ENCODE data around the gene SLC66A2.

Gene SLC66A2

DNA sequence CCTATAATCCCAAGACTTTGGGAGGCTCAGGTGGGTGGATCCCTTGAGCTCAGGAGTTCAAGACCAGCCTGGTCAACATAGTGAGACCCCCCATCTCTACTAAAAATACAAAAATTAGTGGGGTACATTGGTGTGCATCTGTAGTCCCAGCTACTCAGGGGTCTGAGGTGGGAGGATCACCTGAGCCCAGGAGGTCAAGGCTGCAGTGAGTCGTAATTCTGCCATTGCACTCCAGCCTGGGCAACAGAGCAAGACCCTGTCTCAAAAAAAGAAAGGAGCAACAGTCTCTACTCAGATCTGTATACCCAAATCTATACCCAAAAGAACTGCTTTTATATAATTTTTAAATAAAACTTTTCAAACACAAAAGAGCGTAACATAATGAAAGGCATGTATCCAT is 7.5 kb upstream of the SLC66A2 start:
- DNase-seq, result no peak
- H3K27me3 ChIP-seq (ENCODE audit: insufficient read depth, low read length, poor library complexity), result peaks cover 3% of the 10 kb centered on the region
- no peak overlapping the region for H4K8ac ChIP-seq (ENCODE audit: low read depth, low read length)
- H3K18ac ChIP-seq (ENCODE audit: low read length), result no peak overlapping the region
- H3K9ac ChIP-seq (ENCODE audit: low read length), result no peak overlapping the region
- no peak overlapping the region for H4K5ac ChIP-seq (ENCODE audit: low read length)
- no peak overlapping the region for H2BK120ac ChIP-seq (ENCODE audit: low read depth, low read length)
- no peaks in the 10 kb centered on the region for H3K79me2 ChIP-seq (ENCODE audit: control insufficient read depth, insufficient read depth, low read length)
- H3K4me1 ChIP-seq (ENCODE audit: control insufficient read depth, low read depth, low read length), result peaks cover 3% of the 10 kb centered on the region
- H3K79me1 ChIP-seq (ENCODE audit: low read length), result no peaks in the 10 kb centered on the region
- no peak overlapping the region for H2BK15ac ChIP-seq (replicated peaks; ENCODE audit: low read depth)
- WGBS (ENCODE audit: extremely low coverage, insufficient coverage, low lambda C conversion rate), result 100% methylated on average over 1 of the region's 2 CpGs
- no peak overlapping the region for H3K27ac ChIP-seq (ENCODE audit: low read depth, low read length)
- H3K4me3 ChIP-seq (ENCODE audit: low read length), result no peak overlapping the region
- no peaks in the 10 kb centered on the region for H3K36me3 ChIP-seq (ENCODE audit: control insufficient read depth, insufficient read depth, low read length)
- H3K56ac ChIP-seq (ENCODE audit: low read length), result no peak overlapping the region
- no peak overlapping the region for H3K4ac ChIP-seq (ENCODE audit: low read depth, low read length)
- H2BK5ac ChIP-seq (ENCODE audit: low read length), result no peak overlapping the region
- no peak overlapping the region for H2AK5ac ChIP-seq (ENCODE audit: low read length)
- H3K4me2 ChIP-seq (ENCODE audit: low read length), result no peak overlapping the region
- H3K23ac ChIP-seq (ENCODE audit: low read length), result no peak overlapping the region

DNA sequence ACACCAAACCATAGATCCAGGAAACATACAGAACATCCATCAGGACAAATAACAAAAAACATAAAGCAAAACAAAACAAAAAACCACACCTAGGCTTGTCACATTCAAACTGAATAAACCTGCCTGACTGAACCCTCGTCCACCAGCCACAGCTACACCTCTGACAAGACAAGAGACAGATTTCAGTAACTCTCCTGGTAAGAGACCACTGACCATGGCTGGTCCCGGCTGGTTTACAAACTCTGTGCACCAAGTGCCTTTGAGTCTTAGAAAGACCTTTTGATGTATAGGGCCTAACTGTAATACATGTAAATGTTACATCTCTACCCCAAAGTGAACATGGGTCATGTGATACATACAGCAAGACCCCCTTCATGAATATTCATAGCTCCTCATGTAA is 4.8 kb upstream of the SLC66A2 start:
- H3K36me3 ChIP-seq (ENCODE audit: control insufficient read depth, insufficient read depth, low read length), result no peaks in the 10 kb centered on the region

GRCh38 chr18:79955302-79956075 is 4.0 kb upstream of the SLC66A2 start:
- Histone ChIP-seq H2AK5ac (ENCODE audit: low read length) (no peak overlapping the region), H3K27ac (ENCODE audit: low read depth, low read length) (no peak overlapping the region), H2BK15ac (replicated peaks; ENCODE audit: low read depth) (no peak overlapping the region), H3K4me2 (ENCODE audit: low read length) (no peak overlapping the region), H2BK5ac (ENCODE audit: low read length) (no peak overlapping the region), H2BK120ac (ENCODE audit: low read depth, low read length) (no peak overlapping the region), H3K4ac (ENCODE audit: low read depth, low read length) (no peak overlapping the region), H3K27me3 (ENCODE audit: insufficient read depth, low read length, poor library complexity) (peaks cover 11% of the 10 kb centered on the region), H3K4me1 (ENCODE audit: control insufficient read depth, low read depth, low read length) (peaks cover 3% of the 10 kb centered on the region), H3K4me3 (ENCODE audit: low read length) (no peak overlapping the region), H3K56ac (ENCODE audit: low read length) (no peak overlapping the region), H3K23ac (ENCODE audit: low read length) (no peak overlapping the region), H3K36me3 (ENCODE audit: control insufficient read depth, insufficient read depth, low read length) (no peaks in the 10 kb centered on the region), H3K18ac (ENCODE audit: low read length) (no peak overlapping the region), H3K79me2 (ENCODE audit: control insufficient read depth, insufficient read depth, low read length) (no peaks in the 10 kb centered on the region), H4K8ac (ENCODE audit: low read depth, low read length) (no peak overlapping the region), H4K5ac (ENCODE audit: low read length) (no peak overlapping the region), H3K9ac (ENCODE audit: low read length) (no peak overlapping the region), H3K79me1 (ENCODE audit: low read length) (no peaks in the 10 kb centered on the region)
- DNase-seq, result no peak
- no CpG with 5 or more reads among the region's 12 CpGs for WGBS (ENCODE audit: extremely low coverage, insufficient coverage, low lambda C conversion rate)

More for the DNA sequence above, 4.8 kb upstream of the SLC66A2 start:
- Histone ChIP-seq H2AK5ac (ENCODE audit: low read length) (no peak overlapping the region), H2BK5ac (ENCODE audit: low read length) (no peak overlapping the region), H3K27ac (ENCODE audit: low read depth, low read length) (no peak overlapping the region), H3K4me3 (ENCODE audit: low read length) (no peak overlapping the region), H4K5ac (ENCODE audit: low read length) (no peak overlapping the region), H3K9ac (ENCODE audit: low read length) (no peak overlapping the region), H2BK15ac (replicated peaks; ENCODE audit: low read depth) (no peak overlapping the region), H3K79me2 (ENCODE audit: control insufficient read depth, insufficient read depth, low read length) (no peaks in the 10 kb centered on the region), H3K56ac (ENCODE audit: low read length) (no peak overlapping the region), H3K4me1 (ENCODE audit: control insufficient read depth, low read depth, low read length) (peaks cover 3% of the 10 kb centered on the region), H3K4me2 (ENCODE audit: low read length) (no peak overlapping the region), H3K18ac (ENCODE audit: low read length) (no peak overlapping the region), H3K27me3 (ENCODE audit: insufficient read depth, low read length, poor library complexity) (peaks cover 11% of the 10 kb centered on the region), H3K79me1 (ENCODE audit: low read length) (no peaks in the 10 kb centered on the region), H4K8ac (ENCODE audit: low read depth, low read length) (no peak overlapping the region), H3K4ac (ENCODE audit: low read depth, low read length) (no peak overlapping the region), H2BK120ac (ENCODE audit: low read depth, low read length) (no peak overlapping the region), H3K23ac (ENCODE audit: low read length) (no peak overlapping the region)
- no peak for DNase-seq
- no CpG with 5 or more reads among the region's 2 CpGs for WGBS (ENCODE audit: extremely low coverage, insufficient coverage, low lambda C conversion rate)

DNA sequence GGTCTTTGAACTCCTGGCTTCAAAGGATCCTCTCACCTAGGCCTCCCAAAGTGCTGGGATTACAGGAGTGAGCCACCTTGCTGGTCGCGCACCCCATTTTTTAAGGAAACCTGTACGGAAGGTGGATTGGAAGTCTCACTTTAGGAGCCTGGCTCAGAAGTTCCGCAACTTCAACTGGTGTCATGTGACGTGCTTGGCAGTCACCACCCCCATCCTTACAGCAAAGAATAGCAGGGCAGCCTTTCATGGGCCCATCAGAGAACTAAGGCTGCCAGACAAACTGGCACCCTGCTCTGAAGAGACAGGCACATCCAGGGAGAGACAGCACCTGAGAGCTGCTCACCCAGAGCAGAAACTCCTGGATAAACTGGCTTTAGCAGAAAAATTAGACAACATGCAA is 3.3 kb upstream of the SLC66A2 start:
- Histone ChIP-seq H3K4me1 (ENCODE audit: control insufficient read depth, low read depth, low read length) (peaks cover 3% of the 10 kb centered on the region), H3K79me2 (ENCODE audit: control insufficient read depth, insufficient read depth, low read length) (no peaks in the 10 kb centered on the region), H3K36me3 (ENCODE audit: control insufficient read depth, insufficient read depth, low read length) (no peaks in the 10 kb centered on the region), H4K5ac (ENCODE audit: low read length) (no peak overlapping the region), H2BK120ac (ENCODE audit: low read depth, low read length) (no peak overlapping the region), H3K4me3 (ENCODE audit: low read length) (no peak overlapping the region), H3K18ac (ENCODE audit: low read length) (no peak overlapping the region), H3K27me3 (ENCODE audit: insufficient read depth, low read length, poor library complexity) (peaks cover 11% of the 10 kb centered on the region), H3K27ac (ENCODE audit: low read depth, low read length) (no peak overlapping the region), H2AK5ac (ENCODE audit: low read length) (no peak overlapping the region), H3K79me1 (ENCODE audit: low read length) (no peaks in the 10 kb centered on the region), H2BK15ac (replicated peaks; ENCODE audit: low read depth) (no peak overlapping the region), H3K9ac (ENCODE audit: low read length) (no peak overlapping the region), H3K23ac (ENCODE audit: low read length) (no peak overlapping the region), H3K4me2 (ENCODE audit: low read length) (no peak overlapping the region), H3K4ac (ENCODE audit: low read depth, low read length) (no peak overlapping the region), H4K8ac (ENCODE audit: low read depth, low read length) (no peak overlapping the region), H2BK5ac (ENCODE audit: low read length) (no peak overlapping the region), H3K56ac (ENCODE audit: low read length) (no peak overlapping the region)
- no CpG with 5 or more reads among the region's 5 CpGs for WGBS (ENCODE audit: extremely low coverage, insufficient coverage, low lambda C conversion rate)
- DNase-seq, result no peak

- H3K27ac ChIP-seq (ENCODE audit: low read depth, low read length), result no peak overlapping the region
- no peak overlapping the region for H2BK5ac ChIP-seq (ENCODE audit: low read length)
- no peak overlapping the region for H2BK120ac ChIP-seq (ENCODE audit: low read depth, low read length)
- no peak overlapping the region for H2BK15ac ChIP-seq (replicated peaks; ENCODE audit: low read depth)
- no peak overlapping the region for H4K8ac ChIP-seq (ENCODE audit: low read depth, low read length)
- H3K27me3 ChIP-seq (ENCODE audit: insufficient read depth, low read length, poor library complexity), result peaks cover 11% of the 10 kb centered on the region
- no peaks in the 10 kb centered on the region for H3K36me3 ChIP-seq (ENCODE audit: control insufficient read depth, insufficient read depth, low read length)
- no peaks in the 10 kb centered on the region for H3K4me1 ChIP-seq (ENCODE audit: control insufficient read depth, low read depth, low read length)
- no peaks in the 10 kb centered on the region for H3K79me1 ChIP-seq (ENCODE audit: low read length)
- no peak overlapping the region for H3K4ac ChIP-seq (ENCODE audit: low read depth, low read length)
- H4K5ac ChIP-seq (ENCODE audit: low read length), result no peak overlapping the region
- no CpG with 5 or more reads among the region's 10 CpGs for WGBS (ENCODE audit: extremely low coverage, insufficient coverage, low lambda C conversion rate)
- no peak overlapping the region for H3K18ac ChIP-seq (ENCODE audit: low read length)
- H3K79me2 ChIP-seq (ENCODE audit: control insufficient read depth, insufficient read depth, low read length), result no peaks in the 10 kb centered on the region
- no peak overlapping the region for H2AK5ac ChIP-seq (ENCODE audit: low read length)
- no peak overlapping the region for H3K4me2 ChIP-seq (ENCODE audit: low read length)
- H3K9ac ChIP-seq (ENCODE audit: low read length), result no peak overlapping the region
- H3K23ac ChIP-seq (ENCODE audit: low read length), result no peak overlapping the region
- no peak for DNase-seq
- H3K4me3 ChIP-seq (ENCODE audit: low read length), result no peak overlapping the region
- H3K56ac ChIP-seq (ENCODE audit: low read length), result no peak overlapping the region
These were observed 2.7 kb upstream of the SLC66A2 start for GRCh38 chr18:79953971-79954651.

All from mesendoderm (in vitro differentiated cells).